Loucy (cell line): ENCODE data around the gene SLAMF7.

ENCODE experiments used
- CTCF ChIP-seq: fragments of 200-600 bp; sonication (generic); conservative IDR thresholded peaks from 2 replicates; pipeline ENCODE4 v1.5.1; 2014; ENCODE audit warnings: mild to moderate bottlenecking, antibody characterized with exemption, low read length
- EZH2phosphoT487 ChIP-seq: fragments of 200-600 bp; IDR thresholded peaks from 2 replicates; pipeline ENCODE4 v1.6.1; 2018; ENCODE audit warnings: antibody characterized with exemption, mild to moderate bottlenecking, moderate library complexity, borderline replicate concordance

- TF ChIP-seq CTCF (no peak), EZH2phosphoT487 (no peak)
These were observed 6.5 kb downstream of the SLAMF7 start for GRCh38 chr1:160745551-160745950.
